COLO829 (cell line): ENCODE measurements around the gene TPRG1.
"Not testable (repeated sequence)": the region's sequence is repeated elsewhere in the genome, so short reads cannot be mapped to it uniquely, and the experiment has no call there.

Experiments used
- DNase-seq: peaks from one replicate; pipeline ENCODE4 v3.0.0; 2012; ENCODE audit warnings: low spot score

TPRG1 gene

GRCh38 chr3:189316296-189317019 is 144.7 kb downstream of the TPRG1 start:
- no peak for DNase-seq

- DNase-seq = no peak
These were observed 146.1 kb downstream of the TPRG1 start for GRCh38 chr3:189317911-189318310.

GRCh38 chr3:189320511-189320910 is 148.7 kb downstream of the TPRG1 start:
- no peak for DNase-seq

- DNase-seq = no peak
These were observed 150.6 kb downstream of the TPRG1 start for GRCh38 chr3:189322339-189322738.

GRCh38 chr3:189324538-189325138 is 152.9 kb downstream of the TPRG1 start:
- peak; percentile 57 for DNase-seq

- no peak for DNase-seq
These were observed 153.7 kb downstream of the TPRG1 start for GRCh38 chr3:189325454-189325853.

GRCh38 chr3:189329630-189330029 is 157.9 kb downstream of the TPRG1 start:
- not testable (repeated sequence) for DNase-seq

- DNase-seq = no peak
These were observed 158.3 kb downstream of the TPRG1 start for GRCh38 chr3:189330066-189330465.

GRCh38 chr3:189331002-189331418 is 159.2 kb downstream of the TPRG1 start:
- DNase-seq = no peak

GRCh38 chr3:189334064-189334920 is 162.5 kb downstream of the TPRG1 start:
- no peak for DNase-seq

- no peak for DNase-seq
These were observed 165.9 kb downstream of the TPRG1 start for GRCh38 chr3:189337673-189338091.

- DNase-seq = no peak
These were observed 166.6 kb downstream of the TPRG1 start for GRCh38 chr3:189338366-189338765.

- no peak for DNase-seq
These were observed 168.2 kb downstream of the TPRG1 start for GRCh38 chr3:189339996-189340395.

GRCh38 chr3:189340680-189341460 is 169.1 kb downstream of the TPRG1 start:
- no peak for DNase-seq

- no peak for DNase-seq
These were observed 171.0 kb downstream of the TPRG1 start for GRCh38 chr3:189342811-189343210.

GRCh38 chr3:189344996-189345395 is 173.2 kb downstream of the TPRG1 start:
- no peak for DNase-seq

GRCh38 chr3:189349772-189350171 is 178.0 kb downstream of the TPRG1 start:
- DNase-seq = no peak

- DNase-seq = no peak
These were observed 181.7 kb downstream of the TPRG1 start for GRCh38 chr3:189353318-189353965.

GRCh38 chr3:189353988-189354889 is 182.5 kb downstream of the TPRG1 start:
- no peak for DNase-seq

GRCh38 chr3:189355115-189355480 is 183.3 kb downstream of the TPRG1 start:
- no peak for DNase-seq
